ENCODE measurements around the gene MREG.
A peak's percentile ranks its signal among the peaks of the same experiment; 100 is the strongest.

MREG gene

DNA sequence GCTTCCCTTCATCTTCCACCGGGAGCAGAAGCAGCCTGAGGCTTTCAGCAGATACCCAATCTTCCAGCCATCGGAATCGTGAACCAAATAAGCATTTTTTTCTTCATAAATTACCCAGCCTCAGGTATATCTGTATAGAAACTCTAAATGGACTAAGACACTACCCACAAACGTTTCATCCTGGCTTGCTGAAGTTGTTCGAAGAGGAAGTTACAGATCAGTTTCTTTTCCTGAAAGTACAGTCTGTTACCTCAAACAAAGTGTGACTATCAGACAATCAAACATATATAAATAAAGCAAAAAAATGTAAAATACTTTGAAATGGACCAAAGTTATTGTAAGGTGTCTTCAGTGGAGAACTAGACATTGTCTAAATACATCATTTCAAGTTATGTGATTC, 97.9 kb downstream of the MREG start:
- DNase-seq: no peak

DNA sequence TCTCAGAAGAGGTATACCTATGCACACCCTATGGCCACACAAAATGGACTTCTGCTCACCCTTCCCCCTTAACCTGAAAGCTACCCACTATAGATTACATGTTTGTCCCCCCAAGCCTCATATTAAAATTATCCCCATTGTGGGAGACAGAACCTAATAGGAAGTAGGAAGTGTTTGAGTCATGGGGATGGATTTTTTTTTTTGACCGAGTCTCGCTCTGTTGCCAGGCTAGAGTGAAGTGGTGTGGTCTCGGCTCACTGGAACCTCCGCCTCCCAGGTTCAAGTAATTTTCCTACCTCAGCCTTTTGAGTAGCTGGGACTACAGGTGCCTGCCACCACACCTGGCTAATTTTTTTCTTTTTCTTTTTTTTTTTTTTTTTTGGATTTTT, 98.6 kb downstream of the MREG start:
- DNase-seq: no peak

DNA sequence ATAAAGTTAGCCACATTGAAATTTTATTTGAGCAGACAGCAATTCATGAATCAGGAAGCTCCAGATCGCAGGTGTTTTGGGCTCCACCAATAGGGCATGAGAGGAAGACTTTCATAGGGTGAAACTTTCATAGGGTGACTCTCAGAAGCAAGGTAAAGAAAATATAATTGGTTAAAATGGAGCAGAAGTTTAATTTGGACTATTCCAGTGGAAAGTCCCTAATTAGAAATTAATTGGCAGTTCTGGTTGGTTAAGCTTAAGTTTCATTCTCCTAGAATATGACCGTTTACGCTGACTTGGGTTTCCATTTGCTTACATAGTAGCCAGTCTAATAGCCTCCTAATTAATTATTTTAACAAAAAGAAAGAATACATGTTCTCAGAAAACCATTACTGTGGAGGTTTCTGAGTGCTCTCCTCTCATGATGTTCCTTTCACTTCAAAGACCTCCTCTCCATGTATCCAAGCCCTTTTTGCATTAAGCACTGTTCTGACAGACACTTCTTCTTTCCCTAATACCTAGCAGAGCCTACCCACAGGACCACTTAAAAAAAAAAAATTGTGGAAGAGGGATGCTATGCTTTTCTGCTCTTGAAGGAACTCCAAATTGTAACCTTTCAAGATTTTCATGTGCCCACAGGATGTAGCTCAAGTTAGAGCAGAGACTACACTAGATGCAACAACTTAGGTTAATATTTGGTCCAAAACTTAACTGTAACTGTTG, 99.1 kb downstream of the MREG start:
- no peak for DNase-seq

DNA sequence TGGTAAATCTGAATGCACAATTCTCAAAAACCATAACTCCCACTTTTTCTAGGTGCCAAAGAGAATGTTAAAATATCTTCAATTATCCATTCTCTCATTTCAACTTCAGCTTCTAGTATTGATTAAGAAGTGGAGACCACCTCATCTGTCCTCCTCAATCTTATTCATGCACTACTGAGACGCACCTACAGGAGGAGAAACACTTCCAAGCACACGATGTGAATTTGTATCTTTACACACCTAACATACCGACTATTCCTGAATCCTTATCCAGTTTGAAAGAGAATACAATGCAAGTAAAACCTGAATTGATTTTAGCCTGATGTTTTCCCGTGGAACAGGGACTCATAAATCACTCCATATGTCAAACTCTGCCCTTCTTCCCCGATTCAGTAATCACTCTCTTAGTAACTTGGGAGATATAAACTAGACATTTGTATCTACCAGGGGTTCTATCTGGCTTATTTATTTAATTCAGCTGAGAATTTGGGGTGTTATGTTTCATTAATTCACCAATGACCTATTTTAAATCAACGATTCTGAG, 101.0 kb downstream of the MREG start:
- no peak for DNase-seq

DNA sequence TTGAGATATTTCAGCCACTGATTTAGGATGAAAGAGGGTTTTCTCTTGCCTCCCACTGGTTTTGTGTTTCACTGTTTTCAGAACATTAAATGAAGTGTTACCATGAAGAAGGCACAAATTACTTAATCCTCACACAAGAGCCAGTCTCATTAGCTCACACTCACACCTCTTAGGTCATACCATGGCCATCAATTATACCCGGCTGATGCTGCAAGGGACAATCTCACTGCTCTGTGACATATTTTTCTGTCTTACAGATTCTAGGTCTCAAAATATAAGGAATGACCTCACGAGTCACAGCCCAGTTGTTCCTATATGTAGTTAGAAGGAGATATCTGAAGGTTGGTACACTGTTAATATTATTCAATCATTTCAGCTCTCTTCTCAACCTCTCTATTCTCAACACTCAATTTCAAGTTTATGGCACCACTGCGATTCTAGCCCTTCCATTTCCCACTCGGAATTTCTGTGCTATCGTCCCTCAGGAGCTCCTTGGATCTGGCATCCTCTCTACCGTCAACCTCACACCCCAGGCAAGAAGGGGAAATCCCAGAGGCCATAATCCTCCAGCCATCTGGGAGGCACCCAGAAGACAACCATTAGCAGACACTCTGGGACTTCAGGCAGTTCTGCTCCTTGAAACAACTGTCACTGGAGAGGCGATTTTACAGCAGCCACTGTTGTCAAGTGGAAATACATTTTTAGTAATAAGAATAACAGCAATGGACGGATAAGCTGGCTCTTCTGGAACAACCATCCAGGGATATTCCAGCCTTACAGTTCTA, 101.9 kb downstream of the MREG start:
- no peak for DNase-seq

DNA sequence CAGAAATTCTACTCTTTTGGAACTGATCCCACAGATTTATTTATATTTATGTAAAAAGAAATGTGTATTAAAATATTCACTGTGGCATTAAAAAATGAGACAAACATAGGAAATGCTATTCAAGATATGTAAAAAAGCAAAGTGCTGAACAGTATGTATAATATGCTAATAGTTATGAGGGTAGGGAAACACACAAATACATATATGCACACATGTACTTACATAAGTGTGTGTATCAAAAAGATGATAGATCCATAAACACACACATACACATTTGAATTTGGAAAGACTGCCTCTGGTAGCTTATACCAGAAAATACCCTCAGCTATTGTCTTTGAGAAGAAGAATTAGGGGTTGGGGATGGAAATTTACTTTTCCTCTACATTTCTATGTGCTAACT, 103.2 kb downstream of the MREG start:
- DNase-seq: no peak

GRCh38 chr2:215907147-215907546, 106.2 kb downstream of the MREG start:
- DNase-seq: no peak

GRCh38 chr2:215906458-215906857, 106.9 kb downstream of the MREG start:
- DNase-seq: no peak

- no peak for DNase-seq
These were observed 107.7 kb downstream of the MREG start for GRCh38 chr2:215905691-215906090.

DNA sequence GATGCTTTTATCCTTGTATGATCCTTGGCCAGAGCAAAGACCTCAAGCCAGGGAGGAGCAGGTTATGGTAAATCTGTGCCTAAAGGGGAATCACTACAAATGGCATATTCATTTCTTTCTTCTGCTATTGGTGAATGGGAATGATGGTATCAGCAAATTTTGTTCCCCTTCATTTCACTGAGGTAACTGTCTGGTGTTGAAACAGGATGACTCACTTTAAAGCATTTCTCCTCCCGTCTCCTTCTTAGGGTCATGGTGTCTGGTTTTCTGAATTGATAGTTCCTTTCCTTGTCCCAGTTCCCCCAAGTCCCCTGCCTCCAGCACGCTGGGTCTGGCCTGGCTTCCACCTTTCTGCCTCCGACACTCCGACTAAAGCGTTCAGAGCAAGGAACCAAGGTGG, 109.2 kb downstream of the MREG start:
- DNase-seq: peak in 1 of 2 donors; percentile 29

DNA sequence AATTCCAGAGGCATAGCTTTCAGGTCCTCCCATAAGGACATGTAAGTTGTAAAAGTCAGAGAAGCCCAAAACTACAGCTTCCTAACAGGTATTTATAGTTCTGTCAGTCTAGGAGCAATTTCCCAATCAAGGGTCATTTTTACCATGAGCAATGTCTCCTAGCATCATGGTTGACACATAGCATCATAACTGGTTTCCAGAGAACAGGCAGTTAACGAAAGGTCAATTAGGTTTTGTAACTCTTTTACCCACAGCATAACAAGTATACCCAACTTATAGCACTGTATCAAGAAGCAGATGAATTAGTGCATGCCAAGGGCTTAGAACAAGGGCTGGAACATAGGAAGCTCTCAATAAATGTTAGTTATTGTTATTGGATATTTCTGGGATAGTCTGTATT, 110.1 kb downstream of the MREG start:
- DNase-seq: no peak

DNA sequence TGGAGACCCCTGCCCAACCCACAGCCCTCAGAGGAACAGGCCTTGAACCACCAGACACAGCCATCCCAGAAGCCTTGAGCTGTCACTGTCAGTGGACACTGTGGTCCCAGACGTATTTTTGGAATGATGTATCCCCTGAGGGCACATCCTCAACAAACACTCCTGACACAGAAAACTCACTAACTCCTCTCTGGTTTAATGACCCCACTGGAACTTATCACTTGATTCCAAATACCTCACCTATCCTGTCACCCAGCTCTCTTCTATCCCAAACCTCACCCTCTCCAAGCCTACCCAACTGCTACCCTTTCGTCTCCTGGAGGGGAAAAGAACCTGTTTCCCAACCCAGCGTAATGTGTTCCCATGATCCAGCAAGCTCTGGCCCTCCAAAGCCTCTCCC, 111.6 kb downstream of the MREG start:
- DNase-seq: no peak

- DNase-seq: no peak
These were observed 112.5 kb downstream of the MREG start for GRCh38 chr2:215900843-215901242.

DNA sequence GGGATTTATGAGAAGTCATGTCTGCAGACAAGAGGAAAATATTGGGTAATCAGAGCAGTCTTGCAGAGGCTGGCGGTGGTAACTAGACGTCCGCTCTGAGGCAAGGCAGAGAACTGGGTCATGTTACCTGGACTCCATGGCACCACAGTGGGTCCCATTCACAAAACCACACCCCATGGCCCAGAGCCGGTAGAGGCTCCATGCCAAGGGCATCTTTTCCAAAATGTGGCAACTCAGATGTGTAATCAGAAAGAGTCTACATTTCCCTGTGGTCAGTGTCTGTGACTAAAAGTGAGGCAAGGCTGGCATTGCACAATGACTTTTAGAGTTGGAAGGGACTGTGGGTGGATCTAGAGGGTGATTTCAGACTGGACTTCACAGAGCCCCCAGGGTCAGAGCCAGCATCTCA, 113.1 kb downstream of the MREG start:
- DNase-seq: peak in 1 of 2 donors; percentile 75

- no peak for DNase-seq
These were observed 113.9 kb downstream of the MREG start for GRCh38 chr2:215899141-215900074.

- DNase-seq: no peak
These were observed 115.0 kb downstream of the MREG start for GRCh38 chr2:215898363-215898762.

- DNase-seq: no peak
These were observed 116.4 kb downstream of the MREG start for GRCh38 chr2:215896921-215897320.

DNA sequence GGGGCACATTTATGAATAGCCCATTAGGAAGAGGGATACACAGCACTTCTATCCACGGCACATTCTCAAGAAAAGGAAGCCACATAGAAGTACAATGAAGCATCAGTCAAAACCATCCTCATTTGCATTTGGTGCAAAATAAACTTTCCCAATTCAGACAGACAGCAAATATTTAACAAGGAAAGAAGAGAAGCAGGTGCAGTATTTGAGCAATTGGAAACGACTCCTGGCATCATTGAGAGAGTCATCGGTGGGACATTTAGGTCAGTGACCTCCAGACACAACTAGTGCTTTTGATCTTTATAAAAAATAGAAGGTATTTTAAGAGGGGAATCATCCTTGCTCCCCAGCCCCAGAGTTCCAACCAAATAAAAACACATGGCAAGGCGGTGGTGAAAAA, 118.0 kb downstream of the MREG start:
- no peak for DNase-seq

All from CD4-positive, alpha-beta T cell treated with Interleukin-1 beta for 1 hour (primary cell).